EL (cell line): ENCODE results near the gene MED12.

Experiments
- DNase-seq: peaks from one replicate; pipeline ENCODE4 v3.0.0-alpha.2; 2016

The MED12 gene

DNA sequence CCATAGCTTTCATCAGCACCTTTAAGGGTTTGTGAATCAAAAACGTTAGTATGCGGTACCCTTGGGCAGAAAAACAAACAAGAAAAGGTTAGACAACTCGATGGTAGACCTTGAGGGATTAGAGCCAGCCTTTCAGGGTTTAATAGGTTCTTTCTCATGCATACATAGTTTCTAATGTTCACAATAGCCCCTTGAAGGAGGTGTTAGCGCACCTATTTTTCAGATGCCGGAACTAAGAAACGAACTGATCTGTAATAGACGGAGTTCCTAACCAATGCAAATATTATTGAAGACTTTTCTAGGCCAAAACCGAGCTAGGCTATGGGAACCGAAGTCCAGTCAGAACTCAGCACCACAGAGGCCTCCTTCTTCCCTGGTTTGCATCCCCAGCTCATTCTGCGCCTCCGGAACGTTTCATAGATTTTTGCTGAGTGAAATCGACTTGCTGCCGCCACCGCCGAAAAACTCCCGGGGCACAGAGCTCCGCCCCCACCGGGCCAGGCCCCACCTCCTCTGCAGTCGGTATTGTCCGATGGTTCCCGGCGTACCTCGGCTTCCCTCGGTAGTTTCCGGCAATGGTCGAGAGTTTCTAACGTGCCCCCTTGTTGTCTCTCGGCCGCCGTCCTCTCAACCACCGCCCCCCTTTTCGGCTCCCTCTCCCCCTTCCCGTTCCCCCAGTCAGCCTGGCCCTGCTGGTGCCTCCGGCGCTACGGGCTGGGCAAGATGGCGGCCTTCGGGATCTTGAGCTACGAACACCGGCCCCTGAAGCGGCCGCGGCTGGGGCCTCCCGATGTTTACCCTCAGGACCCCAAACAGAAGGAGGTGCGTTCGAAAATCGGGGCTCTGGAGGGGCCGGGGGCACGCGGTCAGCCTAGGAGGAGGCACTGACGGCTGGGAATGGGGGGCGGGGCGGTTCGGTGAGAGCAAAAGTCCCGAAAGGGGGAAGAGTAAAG, at the start of gene MED12:
Gene MED12 (plus strand): TSS at position 565 of the 953 bp plus-strand sequence. CDS start 159 bp downstream, at position 724.
- peak; percentile 82 for DNase-seq

GRCh38 chrX:71070531-71070930, 47.9 kb upstream of the MED12 start:
- DNase-seq = no peak

DNA sequence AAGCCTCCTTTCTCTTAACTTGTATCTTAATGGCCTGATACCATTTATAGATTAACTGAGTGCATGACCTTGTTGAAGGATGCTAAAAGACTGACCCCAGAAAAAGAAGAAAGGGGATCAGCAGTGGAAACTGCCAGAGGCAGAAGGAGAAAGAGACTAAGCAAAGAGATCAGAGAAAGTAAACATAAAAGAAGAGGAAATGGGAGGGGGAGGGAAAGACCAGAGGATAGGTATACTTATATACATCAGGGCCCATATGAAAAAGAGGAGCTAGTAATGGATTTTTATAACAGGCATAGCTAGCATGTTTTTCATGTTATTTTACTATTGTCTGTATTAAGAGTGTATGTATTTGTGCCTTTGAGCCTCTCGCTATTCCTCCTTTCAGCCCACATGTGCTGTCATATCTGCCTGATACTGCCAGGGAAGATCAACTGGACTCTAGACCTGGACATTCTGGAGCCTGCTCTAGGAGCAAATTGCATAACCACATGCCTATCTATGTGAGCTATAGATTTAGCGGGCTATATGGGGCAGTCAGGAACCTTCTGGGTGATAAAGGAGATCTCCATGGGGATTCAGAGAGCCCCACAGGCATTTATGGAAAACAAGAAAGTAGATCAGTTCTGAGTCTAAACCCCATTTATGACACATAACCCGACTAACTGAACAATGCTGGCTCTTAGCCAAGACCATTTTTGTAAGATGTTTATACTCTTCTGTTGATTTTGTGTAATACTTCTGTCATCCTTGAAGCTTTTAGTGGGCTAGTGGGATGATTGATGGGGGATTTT, 36.9 kb upstream of the MED12 start:
- DNase-seq = peak; percentile 13

GRCh38 chrX:71082124-71082647, 36.2 kb upstream of the MED12 start:
- DNase-seq = no peak

- no peak for DNase-seq
Observed at GRCh38 chrX:71082822-71083221, 35.6 kb upstream of the MED12 start.

GRCh38 chrX:71085900-71086299, 32.5 kb upstream of the MED12 start:
- DNase-seq = no peak

DNA sequence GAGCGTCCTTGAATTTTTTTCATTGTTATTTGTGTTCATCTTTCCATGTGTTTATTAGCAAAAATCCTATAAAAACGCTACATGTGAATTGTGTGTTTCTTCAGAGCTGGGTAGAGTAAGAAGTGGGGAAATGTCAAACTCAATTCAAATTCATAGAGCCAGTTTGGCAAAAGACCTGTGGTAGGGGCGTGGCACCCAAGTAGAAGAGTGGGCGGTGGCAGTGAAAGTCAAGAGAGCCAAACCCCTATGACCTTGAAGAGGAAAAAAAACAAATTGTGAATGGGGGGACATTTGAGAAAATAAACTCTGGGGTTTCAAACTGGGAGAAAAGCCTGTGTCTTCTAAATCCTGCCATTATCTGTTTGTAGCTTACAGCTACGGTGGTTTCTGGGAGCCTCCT, 27.1 kb upstream of the MED12 start:
- no peak for DNase-seq

GRCh38 chrX:71095033-71095432, 23.4 kb upstream of the MED12 start:
- DNase-seq = no peak

DNA sequence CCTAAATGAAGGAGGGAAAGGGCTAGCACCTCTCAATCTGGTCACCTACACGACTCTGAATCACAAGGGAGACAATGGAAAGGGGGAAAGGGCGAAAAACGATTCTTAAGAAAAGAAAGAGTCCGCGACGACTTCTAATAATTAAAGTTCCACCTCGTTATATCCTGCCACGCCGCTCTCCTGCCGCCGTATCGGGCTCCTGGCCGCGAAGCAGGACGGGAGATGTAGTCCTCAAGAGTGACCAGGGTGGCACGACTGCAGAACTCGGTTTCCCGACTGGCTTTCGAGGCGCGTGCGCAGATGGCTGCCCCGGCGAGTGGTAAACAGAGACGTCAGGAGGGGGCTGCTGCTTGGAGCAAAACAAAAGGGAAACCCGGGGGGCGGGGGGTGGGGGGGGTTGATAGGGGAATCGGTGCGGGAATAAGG, 22.8 kb upstream of the MED12 start, which contains the start of gene FOXO4:
Gene FOXO4 (plus strand): TSS at position 297 of the 426 bp plus-strand sequence. CDS start 678 bp downstream, outside the sequence.
- DNase-seq = peak; percentile 83

DNA sequence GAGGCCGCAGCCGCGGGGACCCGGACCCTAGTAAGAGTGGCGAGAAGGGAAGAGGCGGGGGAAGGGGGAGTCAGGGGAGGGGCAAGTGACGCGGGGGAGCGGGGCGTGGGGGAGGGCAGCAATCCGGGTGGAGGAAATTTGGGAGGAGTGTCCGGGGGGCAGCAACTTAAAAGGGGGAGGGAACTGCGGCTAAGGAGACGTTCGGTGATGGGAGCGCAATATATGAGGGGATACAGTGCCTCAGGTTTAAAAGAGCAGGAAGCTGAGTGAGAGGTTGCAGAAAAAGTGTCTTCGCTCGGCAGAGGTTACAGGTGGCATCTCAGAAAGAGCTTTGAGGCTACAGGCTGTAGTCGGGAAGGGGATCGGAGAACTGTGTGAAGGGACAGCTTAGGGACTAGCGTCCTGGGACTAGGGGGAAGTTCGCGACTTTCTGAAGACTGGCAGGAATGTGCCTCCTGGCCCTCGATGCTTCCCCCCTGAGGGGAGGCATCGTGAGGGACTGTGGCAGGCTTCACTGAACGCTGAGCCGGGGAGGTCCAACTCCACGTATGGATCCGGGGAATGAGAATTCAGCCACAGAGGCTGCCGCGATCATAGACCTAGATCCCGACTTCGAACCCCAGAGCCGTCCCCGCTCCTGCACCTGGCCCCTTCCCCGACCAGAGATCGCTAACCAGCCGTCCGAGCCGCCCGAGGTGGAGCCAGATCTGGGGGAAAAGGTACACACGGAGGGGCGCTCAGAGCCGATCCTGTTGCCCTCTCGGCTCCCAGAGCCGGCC, 22.2 kb upstream of the MED12 start:
- peak; percentile 54 for DNase-seq

GRCh38 chrX:71096760-71097032, 21.7 kb upstream of the MED12 start:
- DNase-seq = no peak

DNA sequence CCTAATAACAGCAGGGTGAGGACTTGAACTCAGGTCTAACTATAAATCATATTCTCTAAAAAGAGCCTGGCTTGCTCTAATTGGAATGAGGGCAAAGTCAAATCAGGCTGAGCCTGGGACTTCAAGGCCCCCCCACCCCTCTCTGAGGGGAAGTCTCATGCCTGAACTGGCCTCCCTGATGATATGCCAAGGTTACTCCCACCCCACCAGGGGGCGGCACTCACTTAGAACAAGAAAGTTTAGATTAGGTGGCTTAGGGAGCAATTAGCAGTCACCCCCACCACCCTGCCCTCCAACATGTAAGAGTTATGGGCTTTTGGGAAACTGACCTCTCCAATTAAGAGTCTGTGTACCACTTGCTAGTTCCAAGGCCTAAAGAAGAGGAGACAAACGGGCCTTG, 20.1 kb upstream of the MED12 start:
- DNase-seq = peak; percentile 41

- DNase-seq = no peak
Observed at GRCh38 chrX:71098951-71099506, 19.4 kb upstream of the MED12 start.

DNA sequence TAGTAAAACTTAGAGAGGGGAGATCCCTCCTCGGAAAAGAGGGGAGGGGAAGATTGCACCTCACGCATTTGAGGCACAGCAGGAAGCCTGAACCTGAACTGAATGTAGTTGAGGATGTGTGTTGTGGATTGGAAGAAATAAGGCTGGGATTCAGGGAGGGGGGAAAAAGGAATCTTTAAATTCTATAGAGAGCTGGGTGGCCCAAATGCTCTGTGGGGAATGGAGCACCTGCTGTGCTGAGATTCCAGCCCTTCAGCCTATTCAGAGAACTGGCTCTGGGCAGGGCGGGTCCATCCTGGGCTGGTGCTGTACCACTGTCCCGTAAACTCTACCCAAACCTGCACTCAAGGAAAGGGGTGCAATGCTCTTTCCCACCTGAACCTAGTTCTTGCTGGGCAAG, 18.7 kb upstream of the MED12 start:
- DNase-seq = no peak

DNA sequence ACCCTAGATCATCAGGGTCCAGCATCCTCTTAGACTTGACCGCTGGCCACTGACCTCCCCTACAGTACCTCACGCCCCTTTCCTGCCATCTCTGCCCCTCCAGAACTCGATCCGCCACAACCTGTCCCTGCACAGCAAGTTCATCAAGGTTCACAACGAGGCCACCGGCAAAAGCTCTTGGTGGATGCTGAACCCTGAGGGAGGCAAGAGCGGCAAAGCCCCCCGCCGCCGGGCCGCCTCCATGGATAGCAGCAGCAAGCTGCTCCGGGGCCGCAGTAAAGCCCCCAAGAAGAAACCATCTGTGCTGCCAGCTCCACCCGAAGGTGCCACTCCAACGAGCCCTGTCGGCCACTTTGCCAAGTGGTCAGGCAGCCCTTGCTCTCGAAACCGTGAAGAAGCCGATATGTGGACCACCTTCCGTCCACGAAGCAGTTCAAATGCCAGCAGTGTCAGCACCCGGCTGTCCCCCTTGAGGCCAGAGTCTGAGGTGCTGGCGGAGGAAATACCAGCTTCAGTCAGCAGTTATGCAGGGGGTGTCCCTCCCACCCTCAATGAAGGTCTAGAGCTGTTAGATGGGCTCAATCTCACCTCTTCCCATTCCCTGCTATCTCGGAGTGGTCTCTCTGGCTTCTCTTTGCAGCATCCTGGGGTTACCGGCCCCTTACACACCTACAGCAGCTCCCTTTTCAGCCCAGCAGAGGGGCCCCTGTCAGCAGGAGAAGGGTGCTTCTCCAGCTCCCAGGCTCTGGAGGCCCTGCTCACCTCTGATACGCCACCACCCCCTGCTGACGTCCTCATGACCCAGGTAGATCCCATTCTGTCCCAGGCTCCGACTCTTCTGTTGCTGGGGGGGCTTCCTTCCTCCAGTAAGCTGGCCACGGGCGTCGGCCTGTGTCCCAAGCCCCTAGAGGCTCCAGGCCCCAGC, 17.6 kb upstream of the MED12 start:
- DNase-seq = no peak

DNA sequence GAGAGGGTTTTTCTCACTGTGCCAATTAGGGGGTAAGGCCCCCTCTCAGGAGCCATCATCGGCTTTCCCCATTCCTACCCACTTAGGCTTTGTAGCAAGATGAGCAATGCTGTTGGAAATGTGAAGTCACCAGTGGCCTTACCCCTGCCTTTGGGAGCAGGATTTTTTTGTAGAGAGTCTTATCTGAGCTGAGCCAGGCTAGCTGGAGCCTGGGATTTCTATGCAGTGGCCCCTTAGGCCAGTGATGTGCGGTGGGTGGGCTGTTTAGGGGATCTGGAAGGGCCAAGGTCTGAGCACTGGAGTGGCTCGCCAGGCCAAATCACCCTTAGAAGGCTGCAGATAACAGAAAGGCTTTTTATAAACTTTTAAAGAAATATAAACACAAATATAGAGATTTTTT, 16.1 kb upstream of the MED12 start:
- no peak for DNase-seq

DNA sequence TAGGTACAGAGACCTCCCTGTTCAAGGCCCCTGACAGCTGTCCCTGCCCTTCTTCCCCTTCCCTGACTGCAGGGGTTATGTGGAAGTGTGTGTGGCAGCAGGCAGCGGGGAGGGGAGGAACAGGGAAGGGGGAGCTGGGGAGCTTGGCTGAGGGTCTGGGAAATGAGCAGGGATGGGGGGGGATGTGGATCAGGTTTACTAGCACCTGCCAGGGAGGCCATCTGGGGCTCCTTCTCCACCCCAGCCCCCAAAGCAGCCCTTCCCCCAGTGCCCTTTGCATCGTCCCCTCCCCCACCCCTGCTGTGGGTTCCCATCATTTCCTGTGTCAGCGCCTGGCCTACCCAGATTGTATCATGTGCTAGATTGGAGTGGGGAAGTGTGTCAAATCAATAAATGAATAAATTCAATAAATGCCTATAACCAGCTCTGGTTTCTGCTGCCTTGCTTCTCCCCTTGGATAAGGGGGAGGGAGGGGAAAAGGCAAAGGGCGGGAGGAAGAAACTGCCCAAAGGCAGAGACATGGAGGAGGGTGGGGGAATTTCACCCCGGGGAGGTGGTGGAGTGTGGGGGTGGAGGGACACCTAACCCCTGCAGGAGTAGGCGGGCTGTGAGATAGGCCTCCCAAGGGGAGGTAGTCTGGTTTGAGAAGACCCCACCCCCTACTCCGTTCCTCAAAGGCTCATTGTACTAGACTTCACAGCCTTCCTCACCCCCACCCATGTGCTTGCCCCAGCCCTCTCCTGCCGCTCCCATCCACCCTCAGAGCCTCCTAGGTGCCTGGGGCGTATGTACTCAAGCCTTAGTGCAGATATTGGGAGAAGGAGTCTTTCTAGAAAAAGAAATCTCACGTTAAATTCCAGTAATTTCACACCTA, 15.0 kb upstream of the MED12 start:
- DNase-seq = no peak

DNA sequence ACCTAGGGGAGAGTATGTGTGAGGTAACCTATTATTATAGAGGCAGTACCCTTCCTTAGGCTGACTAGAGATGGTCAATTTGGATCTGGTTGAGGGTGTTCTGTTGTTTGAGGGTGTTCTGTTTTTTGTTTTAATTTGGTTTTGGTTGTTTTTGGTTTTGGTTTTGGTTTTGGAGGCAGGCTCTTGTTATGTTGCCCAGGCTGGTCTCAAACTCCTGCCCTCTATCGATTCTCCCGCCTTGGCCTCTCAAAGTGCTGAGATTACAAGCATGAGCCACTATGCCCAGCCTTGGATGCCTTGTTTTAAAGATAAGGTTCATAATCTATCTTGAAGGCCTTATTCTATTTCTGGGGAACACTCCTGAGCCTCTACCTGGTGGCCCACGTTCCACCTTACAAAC, 12.8 kb upstream of the MED12 start:
- no peak for DNase-seq

GRCh38 chrX:71106427-71106826, 12.0 kb upstream of the MED12 start, which contains the start of gene CXorf65:
CXorf65 (minus strand) TSS chrX:71106740; CDS start chrX:71106556, 184 bp downstream.
- no peak for DNase-seq

- no peak for DNase-seq
Observed at GRCh38 chrX:71107245-71107644, 11.2 kb upstream of the MED12 start.
